HCT116 (cell line): ENCODE measurements around the gene PCBP3.

Experiments
- MAX ChIP-seq: IDR thresholded peaks from 2 replicates; pipeline ENCODE4 v1.6.1; 2012
- SIN3A ChIP-seq: IDR thresholded peaks from 2 replicates; pipeline ENCODE4 v1.6.1; 2012; ENCODE audit warnings: low read depth
- TF ChIP-seq, protein P1 (sequence below), 3 experiments: fragments of 200-600 bp in 1 of 3; sonication (generic) in 1 of 3; IDR thresholded peaks in 2 of 3; conservative IDR thresholded peaks in 1 of 3; 2 replicates each; pipeline ENCODE4 v1.5.1; 2012 to 2017; ENCODE audit warnings: low read depth in 2 of 3, low read length in 2 of 3, antibody characterized with exemption in 1 of 3, borderline replicate concordance in 1 of 3, control low read depth in 1 of 3, mild to moderate bottlenecking in 1 of 3, mixed read lengths in 1 of 3, mixed run types in 1 of 3, moderate library complexity in 1 of 3; ENCODE audit not compliant: insufficient read depth in 1 of 3
- TF ChIP-seq, protein P2 (sequence below): IDR thresholded peaks from 2 replicates; pipeline ENCODE4 v1.6.1; 2012; ENCODE audit warnings: low read depth
- TF ChIP-seq, protein P3 (sequence below): IDR thresholded peaks from 2 replicates; pipeline ENCODE4 v1.6.1; 2011; ENCODE audit warnings: mild to moderate bottlenecking, low read length, moderate library complexity; ENCODE audit not compliant: insufficient replicate concordance; ENCODE audit errors: extremely low read depth

DNA sequence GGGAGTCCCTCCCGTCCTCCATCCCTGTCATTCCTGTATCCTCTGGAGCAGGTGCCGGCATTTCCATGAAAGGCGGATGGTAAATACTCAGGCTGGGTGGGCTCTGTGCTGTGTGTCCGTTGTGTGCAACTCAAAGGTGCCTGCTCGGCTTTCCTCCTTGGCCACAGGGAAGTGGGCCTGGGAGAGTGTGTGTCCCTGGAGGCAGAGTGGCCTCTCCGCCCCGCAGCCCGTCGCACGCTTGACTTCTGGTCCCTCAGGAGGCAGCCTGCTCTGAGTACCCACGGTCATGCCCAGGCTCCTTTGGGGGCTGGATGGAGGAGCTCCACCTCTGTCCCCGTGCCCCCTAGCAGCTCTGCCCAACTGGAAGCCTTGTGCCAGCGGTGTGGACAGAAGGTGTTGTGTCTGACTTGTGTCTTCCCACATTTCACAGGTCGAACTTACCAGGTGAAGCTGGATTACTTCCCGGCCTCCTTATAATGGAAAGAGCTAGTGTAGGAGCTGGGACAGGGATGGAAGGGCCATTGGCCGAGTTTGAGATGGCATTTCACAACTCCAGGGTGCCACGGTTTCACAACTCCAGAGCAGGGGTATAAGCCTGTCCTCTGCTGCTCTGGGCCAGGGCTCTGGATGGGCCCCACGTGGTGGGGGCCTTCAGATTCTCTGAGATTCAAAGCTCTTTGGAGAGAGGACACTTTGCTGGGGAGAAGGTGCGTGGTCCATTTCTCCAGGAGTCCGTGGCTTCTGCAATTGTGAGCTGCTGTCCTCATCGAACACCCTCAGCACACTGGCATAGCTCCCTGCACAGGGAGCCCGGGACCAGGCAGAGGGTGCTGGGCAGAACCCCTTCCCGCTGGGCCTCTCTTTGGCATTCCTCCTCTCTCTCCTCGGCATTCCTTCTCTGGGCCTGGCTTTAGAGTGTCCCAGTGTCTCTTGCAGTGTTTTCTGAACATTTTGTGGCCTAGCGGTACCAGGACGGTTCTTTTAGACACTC is 185.3 kb downstream of the PCBP3 start:
- TF ChIP-seq SIN3A (no peak), MAX (no peak)
- TF ChIP-seq, protein P1, sequence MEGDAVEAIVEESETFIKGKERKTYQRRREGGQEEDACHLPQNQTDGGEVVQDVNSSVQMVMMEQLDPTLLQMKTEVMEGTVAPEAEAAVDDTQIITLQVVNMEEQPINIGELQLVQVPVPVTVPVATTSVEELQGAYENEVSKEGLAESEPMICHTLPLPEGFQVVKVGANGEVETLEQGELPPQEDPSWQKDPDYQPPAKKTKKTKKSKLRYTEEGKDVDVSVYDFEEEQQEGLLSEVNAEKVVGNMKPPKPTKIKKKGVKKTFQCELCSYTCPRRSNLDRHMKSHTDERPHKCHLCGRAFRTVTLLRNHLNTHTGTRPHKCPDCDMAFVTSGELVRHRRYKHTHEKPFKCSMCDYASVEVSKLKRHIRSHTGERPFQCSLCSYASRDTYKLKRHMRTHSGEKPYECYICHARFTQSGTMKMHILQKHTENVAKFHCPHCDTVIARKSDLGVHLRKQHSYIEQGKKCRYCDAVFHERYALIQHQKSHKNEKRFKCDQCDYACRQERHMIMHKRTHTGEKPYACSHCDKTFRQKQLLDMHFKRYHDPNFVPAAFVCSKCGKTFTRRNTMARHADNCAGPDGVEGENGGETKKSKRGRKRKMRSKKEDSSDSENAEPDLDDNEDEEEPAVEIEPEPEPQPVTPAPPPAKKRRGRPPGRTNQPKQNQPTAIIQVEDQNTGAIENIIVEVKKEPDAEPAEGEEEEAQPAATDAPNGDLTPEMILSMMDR (IDR thresholded peaks at IDR 0.05 in 2 of 3, conservative IDR thresholded peaks at IDR 0.05 in 1 of 3; ENCODE audit: borderline replicate concordance in 1 of 3, insufficient read depth in 1 of 3, low read depth in 2 of 3, low read length in 2 of 3), result no peak
- TF ChIP-seq, protein P2, sequence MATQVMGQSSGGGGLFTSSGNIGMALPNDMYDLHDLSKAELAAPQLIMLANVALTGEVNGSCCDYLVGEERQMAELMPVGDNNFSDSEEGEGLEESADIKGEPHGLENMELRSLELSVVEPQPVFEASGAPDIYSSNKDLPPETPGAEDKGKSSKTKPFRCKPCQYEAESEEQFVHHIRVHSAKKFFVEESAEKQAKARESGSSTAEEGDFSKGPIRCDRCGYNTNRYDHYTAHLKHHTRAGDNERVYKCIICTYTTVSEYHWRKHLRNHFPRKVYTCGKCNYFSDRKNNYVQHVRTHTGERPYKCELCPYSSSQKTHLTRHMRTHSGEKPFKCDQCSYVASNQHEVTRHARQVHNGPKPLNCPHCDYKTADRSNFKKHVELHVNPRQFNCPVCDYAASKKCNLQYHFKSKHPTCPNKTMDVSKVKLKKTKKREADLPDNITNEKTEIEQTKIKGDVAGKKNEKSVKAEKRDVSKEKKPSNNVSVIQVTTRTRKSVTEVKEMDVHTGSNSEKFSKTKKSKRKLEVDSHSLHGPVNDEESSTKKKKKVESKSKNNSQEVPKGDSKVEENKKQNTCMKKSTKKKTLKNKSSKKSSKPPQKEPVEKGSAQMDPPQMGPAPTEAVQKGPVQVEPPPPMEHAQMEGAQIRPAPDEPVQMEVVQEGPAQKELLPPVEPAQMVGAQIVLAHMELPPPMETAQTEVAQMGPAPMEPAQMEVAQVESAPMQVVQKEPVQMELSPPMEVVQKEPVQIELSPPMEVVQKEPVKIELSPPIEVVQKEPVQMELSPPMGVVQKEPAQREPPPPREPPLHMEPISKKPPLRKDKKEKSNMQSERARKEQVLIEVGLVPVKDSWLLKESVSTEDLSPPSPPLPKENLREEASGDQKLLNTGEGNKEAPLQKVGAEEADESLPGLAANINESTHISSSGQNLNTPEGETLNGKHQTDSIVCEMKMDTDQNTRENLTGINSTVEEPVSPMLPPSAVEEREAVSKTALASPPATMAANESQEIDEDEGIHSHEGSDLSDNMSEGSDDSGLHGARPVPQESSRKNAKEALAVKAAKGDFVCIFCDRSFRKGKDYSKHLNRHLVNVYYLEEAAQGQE, result no peak
- TF ChIP-seq, protein P3, sequence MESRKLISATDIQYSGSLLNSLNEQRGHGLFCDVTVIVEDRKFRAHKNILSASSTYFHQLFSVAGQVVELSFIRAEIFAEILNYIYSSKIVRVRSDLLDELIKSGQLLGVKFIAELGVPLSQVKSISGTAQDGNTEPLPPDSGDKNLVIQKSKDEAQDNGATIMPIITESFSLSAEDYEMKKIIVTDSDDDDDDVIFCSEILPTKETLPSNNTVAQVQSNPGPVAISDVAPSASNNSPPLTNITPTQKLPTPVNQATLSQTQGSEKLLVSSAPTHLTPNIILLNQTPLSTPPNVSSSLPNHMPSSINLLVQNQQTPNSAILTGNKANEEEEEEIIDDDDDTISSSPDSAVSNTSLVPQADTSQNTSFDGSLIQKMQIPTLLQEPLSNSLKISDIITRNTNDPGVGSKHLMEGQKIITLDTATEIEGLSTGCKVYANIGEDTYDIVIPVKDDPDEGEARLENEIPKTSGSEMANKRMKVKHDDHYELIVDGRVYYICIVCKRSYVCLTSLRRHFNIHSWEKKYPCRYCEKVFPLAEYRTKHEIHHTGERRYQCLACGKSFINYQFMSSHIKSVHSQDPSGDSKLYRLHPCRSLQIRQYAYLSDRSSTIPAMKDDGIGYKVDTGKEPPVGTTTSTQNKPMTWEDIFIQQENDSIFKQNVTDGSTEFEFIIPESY, result no peak
